ENCODE measurements around the gene USPL1.

- TF ChIP-seq CTCF (IDR thresholded peaks at IDR 0.05), result no peak
- no peak for TF ChIP-seq POLR2A (IDR thresholded peaks at IDR 0.05)
These were observed 80.3 kb downstream of the USPL1 start for GRCh38 chr13:30697996-30698401.
